GOT3 (cell line): ENCODE measurements around the gene CNTNAP3B.
"Not testable (repeated sequence)": the region's sequence is repeated elsewhere in the genome, so short reads cannot be mapped to it uniquely, and the experiment has no call there.

Source experiments
- DNase-seq: peaks from one replicate; lab custom pipeline; 2025; ENCODE audit warnings: mixed read lengths; lab: John Stamatoyannopoulos, UW

Gene CNTNAP3B

DNA sequence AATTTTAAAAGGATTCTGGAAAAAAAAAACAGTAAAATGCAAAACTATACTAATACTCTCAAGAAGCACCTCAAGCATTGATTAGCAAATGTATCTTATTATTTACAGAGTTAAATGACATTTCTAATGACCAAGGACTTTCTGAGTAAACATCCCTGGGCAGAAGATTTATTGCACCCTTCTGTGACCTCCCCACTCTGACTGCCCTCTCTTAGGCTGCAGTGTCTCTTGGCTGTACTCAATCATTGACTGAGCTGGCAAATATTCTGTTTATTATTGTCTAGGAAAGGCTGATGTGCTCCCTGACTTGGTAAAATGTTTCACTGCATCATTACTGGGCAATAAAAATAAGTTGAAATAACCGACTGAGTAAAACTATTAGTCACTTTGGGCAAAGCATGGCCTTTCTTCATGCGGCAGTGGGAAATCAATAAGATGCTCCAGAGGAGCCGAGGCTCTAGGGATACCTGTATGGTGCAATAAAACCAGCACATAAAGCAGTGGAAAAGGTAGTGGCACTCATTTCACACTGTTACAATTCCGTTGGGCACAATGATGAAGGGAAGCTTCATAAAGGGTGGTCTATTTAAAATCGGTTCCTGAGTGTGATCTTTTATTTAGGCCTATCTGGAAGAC is 151.1 kb downstream of the CNTNAP3B start:
- not testable (repeated sequence) for DNase-seq

DNA sequence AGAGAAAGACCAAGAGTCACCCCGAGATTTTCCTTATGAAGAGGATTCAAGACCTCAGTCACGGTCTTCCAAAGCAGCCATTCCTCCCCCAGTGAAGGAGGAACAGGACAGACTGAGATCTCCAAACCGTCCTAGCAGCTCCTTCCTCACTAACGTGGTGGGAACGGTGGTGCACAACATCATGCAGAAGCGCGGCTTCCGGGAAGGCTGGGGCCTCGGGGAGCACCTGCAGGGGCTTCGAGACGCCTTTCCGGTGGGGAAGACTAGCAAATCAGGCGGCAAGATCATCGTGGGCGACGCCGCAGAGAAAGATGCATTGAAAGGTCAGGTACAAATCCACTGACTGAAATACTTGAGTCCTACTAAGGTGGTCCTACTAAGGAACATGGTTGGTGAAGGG is 154.3 kb downstream of the CNTNAP3B start:
- not testable (repeated sequence) for DNase-seq

DNA sequence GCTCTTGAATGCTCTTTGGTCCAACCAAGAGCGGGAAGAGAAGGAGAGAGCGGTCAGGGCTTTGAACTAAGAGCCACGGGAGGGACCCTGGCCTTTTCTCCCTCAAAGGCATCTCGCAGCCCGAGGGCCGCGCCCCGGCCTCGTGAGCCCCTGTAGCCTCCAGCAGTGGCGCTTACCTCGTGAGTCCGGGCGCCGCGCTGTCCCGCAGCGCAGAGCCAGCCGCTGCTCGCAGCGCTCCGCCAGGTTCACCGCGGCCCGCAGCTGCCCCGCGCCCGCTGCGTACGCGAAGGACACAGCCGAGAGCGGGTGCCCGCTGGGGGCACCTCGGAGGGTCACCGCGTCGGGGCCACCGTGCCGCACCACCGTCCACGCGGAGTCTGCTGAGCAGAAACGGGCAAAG is 176.2 kb downstream of the CNTNAP3B start:
- DNase-seq, result not testable (repeated sequence)

DNA sequence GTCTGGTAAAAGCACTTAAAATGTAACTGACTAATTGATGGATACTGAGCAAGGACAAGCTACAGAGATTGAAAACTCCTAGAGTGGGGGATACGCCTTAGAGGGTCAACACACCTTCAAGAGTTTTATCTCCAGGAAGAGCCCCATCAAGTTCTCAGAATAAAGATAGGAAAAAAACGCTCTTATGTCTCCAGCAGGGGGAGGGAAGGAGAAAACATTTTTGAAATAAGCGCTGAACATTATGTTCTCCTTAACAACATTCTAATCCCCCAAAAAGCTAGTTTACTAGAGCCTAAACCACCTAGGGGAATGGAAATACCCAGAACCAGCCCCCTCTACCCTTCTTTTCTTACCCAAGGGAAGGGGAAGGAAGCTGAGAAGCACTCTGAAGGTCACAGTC is 187.5 kb downstream of the CNTNAP3B start:
- not testable (repeated sequence) for DNase-seq

DNA sequence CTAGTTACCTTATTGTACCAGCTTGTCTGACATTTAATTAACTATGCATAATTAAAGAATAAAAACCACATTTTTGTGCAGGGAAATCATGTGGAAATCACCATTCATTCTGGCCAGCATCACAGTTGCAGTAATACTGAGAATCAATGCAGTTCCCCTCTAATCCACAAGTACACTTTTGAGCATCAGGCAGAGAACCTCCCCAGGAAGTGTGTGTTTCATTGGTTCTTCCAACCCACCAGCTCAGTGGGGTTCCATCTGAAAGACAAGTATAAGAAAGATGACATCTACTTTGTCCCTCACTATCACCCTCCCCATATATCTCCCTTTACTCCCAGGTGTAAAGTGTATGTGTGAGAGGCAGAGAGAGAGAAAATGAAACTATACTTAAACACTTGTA is 191.1 kb downstream of the CNTNAP3B start:
- DNase-seq, result not testable (repeated sequence)

DNA sequence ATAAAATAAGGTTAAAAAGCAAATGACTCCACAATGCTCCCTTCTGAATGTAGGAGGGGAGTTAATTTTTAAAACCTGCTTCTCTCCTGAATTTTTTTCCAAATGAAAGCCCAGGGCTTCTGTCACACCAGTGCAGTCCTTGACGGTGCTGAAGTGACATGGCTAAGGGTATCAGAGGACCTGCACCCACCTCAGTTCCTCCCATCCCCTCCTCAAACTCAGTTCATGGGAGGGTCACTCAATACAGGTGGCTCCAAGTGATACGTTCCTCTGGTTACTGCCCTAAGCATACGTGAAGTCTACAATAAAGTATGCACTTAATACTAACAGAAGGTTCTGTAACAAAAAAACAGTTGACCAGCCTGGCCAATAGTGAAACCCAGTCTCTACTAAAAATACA is 193.5 kb downstream of the CNTNAP3B start:
- not testable (repeated sequence) for DNase-seq

DNA sequence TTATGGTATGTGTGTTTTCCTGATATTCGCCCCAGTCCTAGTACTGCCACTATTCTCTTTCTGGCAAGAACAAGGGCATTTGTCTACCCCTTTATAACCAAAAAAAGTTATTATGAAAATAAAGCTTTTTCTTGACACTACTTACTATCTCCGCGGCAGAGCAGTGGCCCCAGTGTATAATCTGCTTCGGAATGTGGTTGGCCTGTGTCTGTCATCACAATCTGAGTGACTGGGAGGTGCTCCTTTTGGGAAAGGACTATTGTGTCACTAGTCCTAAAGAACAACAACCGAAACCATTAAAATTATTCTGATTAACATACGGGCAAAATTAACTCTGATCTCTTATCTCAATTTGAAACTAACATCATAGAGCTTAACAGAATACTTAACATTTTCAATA is 200.1 kb downstream of the CNTNAP3B start:
- not testable (repeated sequence) for DNase-seq

DNA sequence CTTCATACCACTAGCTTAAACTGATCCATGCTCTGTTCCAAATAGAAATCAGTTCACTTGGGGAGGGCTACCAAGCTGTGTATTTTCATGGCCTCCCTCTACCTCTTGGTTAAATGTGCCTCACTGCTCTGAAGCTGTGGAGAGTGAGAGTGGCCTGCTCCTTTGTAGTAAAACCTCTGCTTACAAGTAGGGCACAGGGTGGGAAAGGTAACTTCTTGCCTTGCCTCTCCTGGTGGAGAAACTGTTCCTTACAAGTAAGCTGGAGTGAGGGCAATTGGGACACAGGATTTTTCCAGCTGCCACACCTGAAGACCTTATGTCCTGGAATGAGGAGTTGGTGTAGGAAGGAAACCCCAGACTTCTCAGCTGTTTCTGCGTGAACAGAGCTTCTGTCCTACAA is 211.9 kb downstream of the CNTNAP3B start:
- not testable (repeated sequence) for DNase-seq

DNA sequence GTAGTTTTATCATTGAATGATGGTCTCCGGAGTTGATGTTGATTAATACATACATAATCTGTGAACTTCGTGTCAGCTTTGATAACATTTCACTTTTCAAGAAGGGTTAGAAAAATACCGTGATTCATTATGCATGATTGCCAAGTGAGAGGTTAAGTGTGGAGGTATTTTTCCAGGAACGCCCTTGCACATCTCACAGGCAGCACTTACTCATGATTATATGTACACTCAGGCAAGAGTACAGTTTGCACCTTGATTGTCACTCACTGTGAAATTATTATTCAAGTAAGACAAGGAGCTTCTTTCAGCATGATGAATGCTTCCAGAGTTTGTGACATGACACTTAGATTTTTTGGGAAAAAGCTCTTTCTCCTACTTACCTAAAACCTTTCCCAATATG is 223.7 kb downstream of the CNTNAP3B start:
- not testable (repeated sequence) for DNase-seq

DNA sequence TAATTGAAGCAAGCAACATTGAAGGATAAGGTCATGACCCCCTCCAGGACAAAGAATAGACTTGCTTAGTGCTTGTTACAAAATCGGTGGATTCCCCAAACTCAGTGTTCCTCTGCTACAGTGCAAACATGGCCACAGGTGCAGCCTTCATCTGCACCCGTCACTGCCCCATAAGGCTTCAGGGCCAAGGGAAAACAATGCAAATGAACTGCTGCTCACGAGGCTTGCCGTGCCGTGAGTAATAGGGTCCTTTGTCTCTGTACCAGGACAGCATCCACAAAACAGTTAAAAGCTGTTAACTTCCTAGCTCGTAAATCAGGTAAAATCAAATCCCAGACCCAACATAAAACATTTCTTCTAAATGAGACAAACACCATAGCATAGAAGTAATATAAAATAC is 226.5 kb downstream of the CNTNAP3B start:
- not testable (repeated sequence) for DNase-seq

DNA sequence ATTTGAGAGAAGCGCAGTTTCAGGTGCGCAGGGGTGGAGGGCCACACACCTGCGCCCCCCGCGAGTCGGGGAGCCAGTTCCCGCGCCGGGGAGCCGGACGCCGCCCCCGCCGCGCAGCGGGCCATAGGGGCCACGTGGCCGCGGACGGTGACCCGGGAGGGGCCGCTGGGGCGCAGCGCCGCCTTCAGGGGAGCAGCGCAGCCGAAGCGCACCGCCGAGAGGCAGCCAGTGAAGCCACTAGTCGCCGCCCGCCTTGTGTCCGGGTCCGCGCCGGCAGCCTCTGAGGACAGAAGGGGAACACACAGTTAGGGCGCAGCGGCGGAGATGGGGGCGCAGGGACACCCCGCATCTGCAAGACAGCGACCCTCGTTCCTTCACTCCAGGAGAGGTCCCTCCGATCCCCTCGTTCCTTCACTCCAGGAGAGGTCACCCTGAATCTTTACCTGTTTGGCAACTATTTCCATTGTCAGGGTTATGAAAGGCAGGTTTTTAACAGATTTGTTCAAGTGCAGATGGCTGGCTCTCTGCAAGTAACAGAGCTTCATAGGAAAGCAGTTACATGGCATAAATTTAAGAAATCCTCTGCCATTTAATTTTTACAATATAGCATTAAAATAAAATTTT is 230.4 kb downstream of the CNTNAP3B start:
- not testable (repeated sequence) for DNase-seq

DNA sequence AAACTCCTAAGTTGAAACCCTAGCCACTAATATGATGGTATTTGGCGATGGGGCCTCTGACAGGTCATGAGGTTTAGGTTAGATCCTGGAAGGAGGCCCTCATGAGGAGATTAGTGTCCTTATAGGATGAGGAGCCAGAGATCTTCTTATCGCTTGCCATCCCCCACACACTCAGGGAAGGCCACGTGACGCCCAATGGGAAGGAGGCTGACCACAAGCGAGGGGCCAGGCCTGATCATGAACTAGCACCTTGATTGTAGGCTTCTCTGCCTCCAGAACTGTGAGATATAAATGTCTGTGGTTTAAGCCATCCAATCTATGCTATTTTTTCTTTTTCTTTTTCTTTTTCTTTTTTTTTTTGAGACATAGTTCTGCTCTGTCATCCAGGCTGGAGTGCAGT is 254.7 kb downstream of the CNTNAP3B start:
- not testable (repeated sequence) for DNase-seq

DNA sequence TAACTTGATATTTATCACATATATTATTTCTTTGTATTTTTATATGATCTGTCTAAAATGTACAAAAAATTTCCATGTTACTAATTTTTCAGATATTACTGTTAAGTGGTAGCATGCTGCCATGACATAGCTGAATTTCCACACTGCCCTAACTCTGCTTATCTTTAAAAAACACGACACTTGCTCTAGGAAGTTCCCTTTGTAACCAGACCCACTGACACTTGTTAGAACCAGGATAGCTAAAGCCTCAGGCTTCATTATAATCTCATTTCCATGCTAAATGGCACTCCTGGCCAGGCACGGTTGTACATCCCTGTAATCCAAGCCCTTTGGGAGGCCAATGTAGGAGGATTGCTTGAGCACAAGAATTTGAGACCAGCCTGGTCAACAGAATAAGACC is 273.8 kb downstream of the CNTNAP3B start:
- not testable (repeated sequence) for DNase-seq

DNA sequence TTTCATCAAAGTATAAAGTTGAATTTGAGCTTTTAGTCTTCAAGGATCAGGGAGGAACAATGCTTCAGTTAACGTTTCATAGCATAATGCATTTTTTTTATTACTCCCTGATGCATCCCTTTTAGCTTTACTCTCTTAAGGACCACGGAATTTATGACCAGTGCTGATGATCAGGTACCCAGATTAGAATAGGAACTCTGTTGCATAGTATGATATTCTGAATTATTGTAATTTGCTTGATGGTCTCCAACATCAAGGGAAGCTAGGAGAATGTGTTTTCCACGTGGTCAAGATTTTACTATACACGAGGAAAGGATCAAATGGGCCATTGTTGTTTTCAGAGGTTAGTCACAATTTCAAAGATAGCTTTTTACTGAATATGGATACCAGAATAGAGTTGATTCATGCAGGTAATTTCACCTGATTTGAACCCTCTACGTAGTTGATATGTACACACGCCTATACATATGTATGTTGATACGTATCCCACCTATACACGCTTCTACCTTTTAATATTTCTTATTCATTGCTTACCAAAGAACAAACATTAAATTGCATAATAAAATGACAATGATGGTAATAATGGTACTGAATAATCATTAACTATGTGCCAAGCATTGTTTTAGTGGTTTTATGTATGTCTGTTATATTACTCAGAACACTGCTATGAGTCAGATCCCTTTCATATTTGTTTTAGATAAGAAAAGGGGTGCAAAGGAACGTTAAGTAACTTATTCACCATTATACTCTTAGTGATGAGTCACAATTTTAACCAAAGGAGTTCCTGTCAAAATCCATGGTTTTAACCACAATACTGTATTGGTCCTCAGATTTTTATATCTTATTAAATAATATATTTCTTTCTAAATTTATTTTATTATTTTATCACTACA is 277.1 kb downstream of the CNTNAP3B start:
- not testable (repeated sequence) for DNase-seq

DNA sequence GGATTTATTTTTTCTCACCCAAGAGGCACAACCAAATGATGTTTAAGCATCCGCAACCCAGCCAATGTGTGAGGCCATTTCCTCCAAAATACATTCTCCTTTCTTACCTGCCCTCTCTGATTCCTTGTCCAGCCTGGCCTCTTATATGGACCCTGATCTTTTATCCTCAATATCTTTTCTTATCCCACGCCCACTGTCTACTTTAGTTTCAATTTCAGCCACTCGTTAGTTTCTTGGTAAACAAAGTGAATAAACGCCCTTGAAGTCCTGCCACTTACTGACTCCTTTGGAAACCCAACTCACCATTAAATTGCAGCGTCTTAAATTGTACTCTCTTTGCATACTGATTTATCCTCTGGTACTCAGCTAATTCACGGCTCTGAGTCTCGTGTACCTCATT is 281.4 kb downstream of the CNTNAP3B start:
- not testable (repeated sequence) for DNase-seq
